Measurements from ENCODE around the gene FCHSD2. TPM values are rescaled to one million over a fixed set of nuclear protein-coding genes. Genes with fewer than 3 reads are reported as not detected.

The FCHSD2 gene
- total RNA-seq, 4 donors from 2014 or later = 17.0 to 40.0 (median 27.0) TPM

- H3K27ac ChIP-seq = no peak overlapping the region
- H3K4me1 ChIP-seq = no peaks in the 10 kb centered on the region
- whole genome bisulfite sequencing, 2 donors (ENCODE audit: low coverage in 1 of 2) = 90 to 97% methylated on average over 3 of the region's 3 CpGs
- no peaks in the 10 kb centered on the region for H3K9me3 ChIP-seq
- no peaks in the 10 kb centered on the region for H3K27me3 ChIP-seq
- TF ChIP-seq CTCF (IDR thresholded peaks at IDR 0.05) (no peak), EP300 (IDR thresholded peaks at IDR 0.05) (no peak), POLR2A (IDR thresholded peaks at IDR 0.05) (no peak), POLR2AphosphoS5 (IDR thresholded peaks at IDR 0.05) (no peak)
- H3K4me3 ChIP-seq = no peak overlapping the region
- no peak for ATAC-seq
- no peaks in the 10 kb centered on the region for H3K36me3 ChIP-seq
Measured at GRCh38 chr11:73107597-73107996, 34.5 kb downstream of the FCHSD2 start.

DNA sequence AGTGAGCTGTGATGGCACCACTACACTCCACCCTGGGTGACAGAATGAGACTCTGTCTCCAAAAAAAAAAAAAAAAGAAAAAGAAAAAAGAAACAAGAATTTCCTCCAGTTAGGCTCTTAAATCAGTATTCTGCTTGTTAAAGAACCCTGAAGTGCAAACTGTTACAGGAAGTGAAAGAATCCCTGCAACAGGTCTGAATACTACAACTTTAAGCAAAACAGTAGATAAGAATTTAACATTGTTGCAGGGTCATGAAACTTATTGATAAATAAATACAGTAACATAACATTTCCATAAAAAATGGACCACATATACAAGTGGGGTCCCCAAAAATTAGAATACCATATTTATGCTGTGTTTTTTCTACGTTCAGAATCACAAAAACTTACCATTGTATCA is 35.8 kb downstream of the FCHSD2 start:
- no peak for ATAC-seq
- Histone ChIP-seq H3K9me3 (no peaks in the 10 kb centered on the region), H3K36me3 (no peaks in the 10 kb centered on the region), H3K4me3 (no peak overlapping the region), H3K4me1 (no peaks in the 10 kb centered on the region), H3K27me3 (no peaks in the 10 kb centered on the region), H3K27ac (no peak overlapping the region)
- TF ChIP-seq POLR2A (IDR thresholded peaks at IDR 0.05) = no peak
- WGBS, 2 donors (ENCODE audit: low coverage in 1 of 2) = 90 to 100% methylated on average over 1 of the region's 1 CpG

DNA sequence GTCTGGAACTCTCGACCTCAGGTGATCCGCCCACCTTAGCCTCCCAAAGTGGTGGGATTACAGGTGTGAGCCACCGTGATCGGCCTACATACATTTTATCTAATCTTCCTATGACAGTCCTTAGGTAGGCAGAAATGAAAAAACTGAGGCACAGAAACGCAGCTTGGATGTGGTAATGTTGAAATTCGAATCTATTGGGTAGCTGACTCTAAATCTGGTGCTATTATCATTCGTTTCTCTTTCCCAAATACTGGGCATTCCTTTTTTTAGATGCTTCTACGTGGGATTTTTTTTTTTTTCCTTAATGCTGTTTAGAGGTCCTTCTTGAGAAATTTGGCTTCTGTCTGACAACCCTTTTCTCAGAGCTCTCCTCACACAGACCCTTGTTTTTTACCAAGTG is 41.5 kb downstream of the FCHSD2 start:
- Histone ChIP-seq H3K4me3 (no peak overlapping the region), H3K36me3 (no peaks in the 10 kb centered on the region), H3K4me1 (peaks cover 0 to 9% (median 2%) of the 10 kb centered on the region in 3 donors), H3K27me3 (no peaks in the 10 kb centered on the region), H3K27ac (no peak overlapping the region), H3K9me3 (no peaks in the 10 kb centered on the region)
- no peak for ATAC-seq
- TF ChIP-seq CTCF (IDR thresholded peaks at IDR 0.05) = no peak
- no peak for TF ChIP-seq EP300 (IDR thresholded peaks at IDR 0.05)
- no peak for TF ChIP-seq POLR2AphosphoS5 (IDR thresholded peaks at IDR 0.05)
- no peak for TF ChIP-seq POLR2A (IDR thresholded peaks at IDR 0.05)
- WGBS, 2 donors (ENCODE audit: low coverage in 1 of 2) = 83 to 90% methylated on average over 6 to 7 of the region's 8 CpGs

GRCh38 chr11:73099512-73100266 is 42.4 kb downstream of the FCHSD2 start:
- Histone ChIP-seq H3K36me3 (no peaks in the 10 kb centered on the region), H3K4me3 (no peak overlapping the region), H3K27ac (no peak overlapping the region), H3K4me1 (peaks cover 0 to 17% (median 5%) of the 10 kb centered on the region in 3 donors), H3K9me3 (no peaks in the 10 kb centered on the region), H3K27me3 (no peaks in the 10 kb centered on the region)
- ATAC-seq = no peak
- TF ChIP-seq POLR2AphosphoS5 (IDR thresholded peaks at IDR 0.05) (no peak), POLR2A (IDR thresholded peaks at IDR 0.05) (no peak), CTCF (IDR thresholded peaks at IDR 0.05) (no peak), EP300 (IDR thresholded peaks at IDR 0.05) (no peak)
- WGBS, 2 donors (ENCODE audit: low coverage in 1 of 2) = 87 to 95% methylated on average over 7 to 24 of the region's 25 CpGs

- 25 to 33% methylated on average over 2 of the region's 2 CpGs for WGBS, 2 donors (ENCODE audit: low coverage in 1 of 2)
- H3K4me3 ChIP-seq = no peak overlapping the region
- no peak for ATAC-seq
Measured at GRCh38 chr11:73095613-73096012, 46.5 kb downstream of the FCHSD2 start.

More at GRCh38 chr11:73095613-73096012, 46.5 kb downstream of the FCHSD2 start:
- no peaks in the 10 kb centered on the region for H3K27me3 ChIP-seq
- peaks cover 0 to 17% (median 5%) of the 10 kb centered on the region in 3 donors for H3K4me1 ChIP-seq
- TF ChIP-seq POLR2AphosphoS5 (IDR thresholded peaks at IDR 0.05) (no peak), CTCF (IDR thresholded peaks at IDR 0.05) (no peak), POLR2A (IDR thresholded peaks at IDR 0.05) (no peak), EP300 (IDR thresholded peaks at IDR 0.05) (no peak)
- no peaks in the 10 kb centered on the region for H3K9me3 ChIP-seq
- H3K36me3 ChIP-seq = no peaks in the 10 kb centered on the region
- no peak overlapping the region for H3K27ac ChIP-seq

Measured in gastroesophageal sphincter (tissue), 4 donors.